Eye (tissue), 1 donor: ENCODE measurements around the gene KCNG2.
A peak's percentile ranks its signal among the peaks of the same experiment; 100 is the strongest.

Experiments
- DNase-seq: peaks from one replicate; pipeline ENCODE4 v3.0.0-alpha.2; 2015

Gene KCNG2

DNA sequence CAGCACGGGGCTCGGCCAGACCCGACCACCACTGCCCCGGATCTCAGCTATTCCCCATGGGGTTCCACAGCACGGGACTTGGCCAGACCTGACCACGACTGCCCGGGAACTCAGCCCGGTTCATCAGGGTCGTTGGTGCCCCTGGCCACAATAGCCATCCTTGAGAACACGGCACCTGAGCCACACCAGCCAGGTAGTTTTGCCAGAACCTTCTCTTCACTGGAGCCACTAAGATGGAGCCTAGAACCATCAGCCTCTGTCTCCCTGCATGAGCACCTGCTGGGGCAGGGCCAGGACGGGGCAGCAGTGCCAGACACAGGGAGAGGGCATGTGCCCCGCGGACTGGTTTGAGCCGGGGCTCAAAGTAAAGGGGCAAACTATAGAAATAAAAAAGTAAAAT is 11.4 kb upstream of the KCNG2 start:
- DNase-seq, result no peak

DNA sequence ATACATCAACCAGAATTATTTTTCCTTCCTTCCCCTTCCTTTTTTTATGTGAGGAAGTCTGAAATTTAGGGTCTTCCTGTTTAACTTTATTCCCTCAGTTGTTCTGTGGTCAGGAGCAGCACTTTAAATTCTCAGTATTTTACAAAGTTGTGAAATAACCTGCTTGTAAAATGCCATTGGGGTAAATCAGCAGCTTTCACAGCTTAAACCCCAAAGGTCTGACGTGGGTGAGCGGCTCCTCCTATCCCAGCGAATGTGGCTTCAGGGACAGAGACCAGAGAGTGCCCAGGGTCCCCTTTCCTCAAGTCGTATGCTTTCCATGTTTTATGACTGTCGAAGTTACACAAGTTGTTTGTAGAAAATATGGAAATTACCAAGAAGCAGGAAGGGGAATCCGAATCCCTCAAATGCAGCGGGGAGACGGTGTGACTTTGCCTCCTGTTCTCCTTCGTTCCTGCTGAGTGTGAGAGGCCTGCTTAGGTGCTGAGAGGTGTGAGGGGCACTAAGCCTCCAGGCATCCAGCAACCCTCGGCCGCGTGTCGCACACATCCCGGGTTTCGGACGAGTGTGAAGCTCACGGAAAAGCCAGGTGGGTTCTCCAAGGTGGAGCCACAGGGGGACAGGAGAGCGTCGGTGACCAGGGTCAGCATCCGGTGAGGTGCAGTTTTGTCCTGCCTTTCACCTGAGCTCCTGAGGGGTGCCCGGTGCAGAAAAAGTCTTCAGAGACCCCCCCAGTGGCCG is 10.8 kb upstream of the KCNG2 start:
- no peak for DNase-seq

DNA sequence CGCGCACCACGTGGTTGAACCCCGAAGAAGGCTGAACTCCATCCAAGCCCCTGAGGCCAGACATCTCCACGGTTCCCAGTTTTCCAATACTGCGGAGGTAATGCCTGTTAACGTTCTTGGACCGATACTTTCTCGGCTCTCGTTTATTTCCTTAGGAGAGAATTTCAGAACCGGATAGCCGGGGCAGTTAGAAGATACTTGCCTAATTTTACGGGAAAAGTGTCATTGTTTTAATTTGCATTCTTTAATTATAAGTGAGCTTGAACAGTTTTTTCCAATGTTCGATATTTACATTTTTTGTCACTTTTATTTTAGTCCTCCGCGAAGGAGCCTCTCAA is 10.2 kb upstream of the KCNG2 start:
- no peak for DNase-seq

DNA sequence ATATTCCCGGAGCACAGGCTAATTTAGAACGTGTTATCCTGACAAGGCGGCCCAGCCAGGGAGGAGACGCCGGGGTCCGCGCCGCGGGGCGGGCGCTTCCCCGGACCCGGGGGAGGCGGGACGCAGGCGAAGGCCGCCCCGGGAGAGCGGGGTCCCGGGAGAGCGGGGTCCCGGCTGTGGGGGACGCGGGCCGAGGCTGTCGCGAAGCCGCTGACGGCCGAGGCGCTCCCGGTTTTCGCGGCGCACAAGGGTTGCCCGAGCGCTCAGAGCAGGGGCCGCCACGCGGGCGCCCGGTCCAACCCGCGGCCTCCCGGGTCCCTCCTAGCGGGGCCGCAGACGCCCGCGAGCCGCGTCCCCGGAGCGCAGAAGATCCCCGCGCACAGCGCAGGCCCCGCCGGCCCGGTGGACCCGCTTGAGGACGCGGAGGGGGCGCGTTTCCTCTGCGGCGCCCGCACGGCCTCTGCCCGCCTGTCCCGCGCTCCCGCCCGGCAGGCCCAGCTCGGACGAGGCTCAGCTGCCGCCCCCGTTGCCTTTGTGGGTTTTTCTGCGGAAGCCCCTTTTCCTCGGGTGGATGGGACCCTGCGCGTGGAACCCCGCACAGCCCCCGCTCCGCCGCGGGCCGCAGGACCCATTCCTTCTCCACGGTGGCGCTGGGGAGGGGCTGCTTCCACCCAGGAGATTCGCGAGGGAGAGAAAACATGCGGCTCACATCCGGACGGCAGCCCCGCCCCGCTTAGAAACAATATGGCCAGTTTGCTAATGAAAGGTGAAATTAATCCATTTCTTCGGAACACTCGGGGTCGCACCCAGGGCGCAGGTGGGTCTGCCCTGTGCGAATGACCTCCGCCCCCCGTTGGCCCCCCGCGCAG is 9.6 kb upstream of the KCNG2 start:
- peak; percentile 48 for DNase-seq

DNA sequence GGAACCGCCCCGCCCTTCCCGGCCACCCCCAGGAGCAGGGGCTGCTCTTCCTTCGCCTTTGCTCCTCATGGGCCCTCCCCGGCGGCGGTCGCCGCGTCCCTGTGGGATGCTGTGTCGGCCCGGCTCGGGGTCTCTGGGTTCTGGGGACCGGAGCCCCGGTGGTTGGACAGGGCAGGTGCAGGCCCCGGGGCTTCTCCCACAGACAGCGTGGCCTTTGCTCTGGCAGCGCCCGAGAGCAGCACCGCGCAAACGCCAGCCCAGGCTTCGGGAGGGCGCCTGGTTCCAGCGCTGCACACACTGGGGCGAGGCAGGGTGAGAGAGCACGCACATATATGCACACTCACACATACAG is 9.0 kb upstream of the KCNG2 start:
- peak; percentile 12 for DNase-seq

GRCh38 chr18:79789091-79789891 is 8.4 kb upstream of the KCNG2 start:
- DNase-seq, result no peak

DNA sequence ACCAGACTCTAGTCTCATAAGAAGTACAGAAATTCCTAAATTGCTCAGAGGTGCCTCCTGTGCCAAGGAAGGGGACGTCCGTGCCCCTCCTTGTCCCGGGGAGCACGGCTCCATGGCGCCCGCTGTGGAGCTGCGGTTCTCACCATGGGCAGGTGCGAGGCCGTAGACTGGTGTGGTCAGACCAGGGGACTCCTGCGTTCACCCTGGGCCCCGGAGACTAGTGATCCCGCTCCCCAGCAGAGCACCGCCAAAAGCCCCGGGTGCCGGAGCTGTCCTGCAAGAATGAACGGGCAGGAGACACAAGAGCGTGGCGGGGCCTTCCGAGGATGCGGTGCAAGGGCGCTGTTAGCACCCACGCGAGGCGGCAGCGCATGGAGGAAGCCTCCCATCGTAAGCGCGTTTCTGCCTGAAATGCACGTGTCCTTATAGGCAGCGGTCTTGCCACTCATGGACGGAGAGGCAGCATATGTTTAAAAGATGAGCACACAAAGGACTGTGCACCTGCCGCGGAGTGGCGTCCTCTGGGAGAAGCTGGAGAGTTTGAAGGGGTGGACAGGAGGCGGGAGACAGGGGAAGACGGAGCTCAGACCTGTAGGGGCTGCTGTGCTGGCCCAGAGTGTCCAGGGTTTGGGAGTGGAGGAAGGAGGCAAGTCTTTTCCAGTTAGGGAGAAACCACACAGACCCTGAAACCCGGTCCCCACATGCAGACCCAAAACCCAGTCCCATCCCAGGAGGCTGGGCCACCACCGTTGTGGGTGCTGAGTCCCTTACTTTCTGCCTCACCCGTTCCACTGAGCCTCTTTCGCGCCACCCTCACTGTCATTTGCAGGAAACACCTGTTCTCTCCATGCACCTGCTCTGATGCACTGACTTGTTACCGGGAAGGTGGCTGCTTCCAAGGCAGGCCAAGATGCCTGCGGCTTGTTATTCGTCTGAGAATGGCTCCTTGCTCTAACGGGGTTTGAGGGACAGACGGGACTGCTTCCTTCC is 7.5 kb upstream of the KCNG2 start:
- DNase-seq, result no peak

- peak; percentile 44 for DNase-seq
These were observed 6.5 kb upstream of the KCNG2 start for GRCh38 chr18:79790996-79791972.

- DNase-seq, result no peak
These were observed 5.4 kb upstream of the KCNG2 start for GRCh38 chr18:79792096-79792987.

DNA sequence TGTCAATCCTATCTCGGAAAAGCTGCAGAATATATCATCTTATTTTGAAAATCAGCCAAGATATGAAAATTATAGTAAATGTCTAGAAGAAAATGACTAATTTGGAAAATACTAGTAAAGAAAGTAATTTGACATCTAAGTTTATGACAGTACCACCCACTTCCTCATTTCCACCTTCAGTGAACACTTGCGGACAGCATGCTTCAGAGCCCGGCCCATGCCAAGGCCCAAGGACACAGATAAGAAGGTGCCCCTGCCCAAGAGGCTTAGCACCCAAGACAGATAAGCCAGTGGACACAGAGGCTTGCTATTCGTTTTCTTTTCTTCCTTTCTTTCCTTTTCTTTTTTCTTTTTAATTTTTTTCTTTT is 4.8 kb upstream of the KCNG2 start:
- DNase-seq, result no peak

GRCh38 chr18:79794846-79795245 is 2.9 kb upstream of the KCNG2 start:
- no peak for DNase-seq

GRCh38 chr18:79795446-79795845 is 2.3 kb upstream of the KCNG2 start:
- no peak for DNase-seq

- no peak for DNase-seq
These were observed 1.7 kb upstream of the KCNG2 start for GRCh38 chr18:79796016-79796415.

- peak; percentile 58 for DNase-seq
These were observed 970 bp upstream of the KCNG2 start for GRCh38 chr18:79796531-79797405.

DNA sequence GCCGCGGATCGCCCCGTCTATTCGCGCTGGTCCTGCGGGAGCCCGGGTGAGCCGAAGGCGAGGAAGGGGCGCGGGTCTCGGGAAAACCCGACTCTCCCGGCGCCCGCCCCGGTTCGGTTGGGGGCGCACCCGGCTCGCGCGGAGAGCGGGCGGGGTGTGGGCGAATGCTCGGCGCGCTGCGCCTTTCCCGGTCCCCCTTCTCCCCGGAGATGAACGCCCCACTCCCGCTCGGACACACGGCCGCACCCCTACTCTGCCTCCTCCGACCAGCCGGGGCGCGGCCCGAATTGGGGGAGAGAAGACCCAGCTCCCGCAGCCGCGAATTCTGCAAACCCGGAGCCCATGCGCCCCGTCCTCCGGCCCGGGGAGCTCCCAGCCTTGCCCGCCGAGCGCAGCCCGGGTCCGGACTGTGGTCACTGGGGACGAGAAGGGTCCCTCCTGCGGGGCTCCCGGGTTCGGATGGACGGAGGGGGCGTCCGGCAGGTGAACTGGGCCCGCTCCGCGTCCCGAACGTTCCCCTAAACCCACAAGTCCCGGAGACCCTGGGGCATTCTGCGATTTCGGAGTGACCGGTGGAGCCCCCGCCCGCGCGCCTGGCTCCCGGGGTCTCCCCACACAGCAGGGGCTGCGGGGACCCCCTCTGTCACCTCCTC is 734 bp downstream of the KCNG2 start:
- no peak for DNase-seq

- DNase-seq, result peak; percentile 77
These were observed 1.2 kb downstream of the KCNG2 start for GRCh38 chr18:79798999-79799370.

- DNase-seq, result no peak
These were observed 2.1 kb downstream of the KCNG2 start for GRCh38 chr18:79799619-79800370.
